Stimulated activated CD8-positive, alpha-beta memory T cell treated with anti-CD3 and anti-CD28 coated beads, Interleukin-4, amount 100 ng/mL, for 1 hour (primary cell): ENCODE measurements around the gene SERPINB10.

Experiments used
- DNase-seq, 2 donors: peaks; one replicate each; pipeline ENCODE4 v3.0.0-alpha.2; 2020; ENCODE audit warnings: low read depth in 2 of 2, low spot score in 1 of 2

Gene SERPINB10

GRCh38 chr18:63907664-63908063 lies at the start of gene SERPINB10:
TSS of gene SERPINB10 (plus strand) at chr18:63907958. CDS start at chr18:63915511, 7,553 bp downstream.
- DNase-seq, result no peak

- DNase-seq, result no peak
Observed at GRCh38 chr18:63858456-63858855, 49.3 kb upstream of the SERPINB10 start.

- no peak for DNase-seq
Observed at GRCh38 chr18:63859781-63860475, 47.8 kb upstream of the SERPINB10 start.

- no peak for DNase-seq
Observed at GRCh38 chr18:63860531-63860930, 47.2 kb upstream of the SERPINB10 start.

GRCh38 chr18:63867368-63868125 lies 40.2 kb upstream of the SERPINB10 start:
- no peak for DNase-seq

GRCh38 chr18:63868546-63868945 lies 39.2 kb upstream of the SERPINB10 start:
- no peak for DNase-seq

GRCh38 chr18:63869374-63869773 lies 38.4 kb upstream of the SERPINB10 start:
- no peak for DNase-seq

GRCh38 chr18:63869851-63870250 lies 37.9 kb upstream of the SERPINB10 start:
- DNase-seq, result no peak

- DNase-seq, result no peak
Observed at GRCh38 chr18:63871836-63872235, 35.9 kb upstream of the SERPINB10 start.

GRCh38 chr18:63872586-63872985 lies 35.2 kb upstream of the SERPINB10 start:
- no peak for DNase-seq

GRCh38 chr18:63878343-63878742 lies 29.4 kb upstream of the SERPINB10 start:
- DNase-seq, result no peak

GRCh38 chr18:63878925-63879324 lies 28.8 kb upstream of the SERPINB10 start:
- no peak for DNase-seq

GRCh38 chr18:63879709-63880108 lies 28.0 kb upstream of the SERPINB10 start:
- no peak for DNase-seq

- DNase-seq, result no peak
Observed at GRCh38 chr18:63881851-63882250, 25.9 kb upstream of the SERPINB10 start.

GRCh38 chr18:63882333-63883141 lies 25.2 kb upstream of the SERPINB10 start:
- no peak for DNase-seq

GRCh38 chr18:63883617-63884016 lies 24.1 kb upstream of the SERPINB10 start:
- no peak for DNase-seq

- no peak for DNase-seq
Observed at GRCh38 chr18:63887424-63887823, 20.3 kb upstream of the SERPINB10 start, which contains the start of gene SERPINB2. TSS of gene SERPINB2 (plus strand) at chr18:63887705. CDS start at chr18:63891445, 3,740 bp downstream.

- DNase-seq, result no peak
Observed at GRCh38 chr18:63888470-63889190, 19.1 kb upstream of the SERPINB10 start.

GRCh38 chr18:63889626-63890025 lies 18.1 kb upstream of the SERPINB10 start:
- DNase-seq, result no peak

- no peak for DNase-seq
Observed at GRCh38 chr18:63890237-63890949, 17.4 kb upstream of the SERPINB10 start.
